ENCODE results near the gene S100P.
"Not testable (repeated sequence)": the region's sequence is repeated elsewhere in the genome, so short reads cannot be mapped to it uniquely, and the experiment has no call there.

Gene S100P

GRCh38 chr4:6699903-6700302 is 6.2 kb downstream of the S100P start:
- no peak for DNase-seq

DNA sequence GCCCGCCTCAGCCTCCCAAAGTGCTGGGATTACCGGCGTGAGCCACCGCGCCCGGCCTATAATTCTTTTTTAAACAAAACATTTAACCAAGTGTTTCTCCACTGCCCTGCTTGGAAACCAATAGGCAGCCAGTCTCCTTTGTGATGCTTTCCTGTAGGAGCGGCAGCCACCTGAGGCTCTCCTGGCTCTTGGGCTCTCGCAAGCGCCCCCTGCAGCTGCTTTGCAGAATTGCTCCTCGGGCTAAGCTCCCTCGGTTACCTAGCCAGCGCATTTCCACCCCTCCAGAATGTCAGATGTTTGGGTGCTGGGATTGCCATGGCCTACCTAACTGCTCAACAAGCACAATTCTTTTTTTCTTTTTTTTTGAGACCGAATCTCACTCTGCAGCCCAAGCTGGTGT is 7.7 kb downstream of the S100P start:
- peak; percentile 45 for DNase-seq

DNA sequence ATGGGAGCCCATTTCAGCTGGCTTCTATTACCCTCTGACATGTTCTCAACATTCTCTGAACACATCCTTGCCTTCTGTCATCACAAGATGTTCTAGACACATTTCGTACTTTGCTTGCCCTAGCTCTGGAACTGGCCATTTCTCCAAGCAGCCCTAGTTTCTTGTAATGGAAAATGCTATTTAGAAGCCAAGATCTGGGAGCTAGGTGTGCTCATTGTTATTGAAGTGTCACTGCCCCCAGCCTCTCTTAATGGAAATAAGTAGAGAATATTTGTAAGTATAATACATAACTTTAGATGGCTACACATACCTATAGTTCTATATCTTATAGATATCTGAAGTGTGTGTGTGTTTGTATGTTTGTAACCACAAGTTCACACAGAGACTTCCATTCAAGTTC is 9.1 kb downstream of the S100P start:
- no peak for DNase-seq

- no peak for DNase-seq
Observed at GRCh38 chr4:6703786-6704185, 10.1 kb downstream of the S100P start.

DNA sequence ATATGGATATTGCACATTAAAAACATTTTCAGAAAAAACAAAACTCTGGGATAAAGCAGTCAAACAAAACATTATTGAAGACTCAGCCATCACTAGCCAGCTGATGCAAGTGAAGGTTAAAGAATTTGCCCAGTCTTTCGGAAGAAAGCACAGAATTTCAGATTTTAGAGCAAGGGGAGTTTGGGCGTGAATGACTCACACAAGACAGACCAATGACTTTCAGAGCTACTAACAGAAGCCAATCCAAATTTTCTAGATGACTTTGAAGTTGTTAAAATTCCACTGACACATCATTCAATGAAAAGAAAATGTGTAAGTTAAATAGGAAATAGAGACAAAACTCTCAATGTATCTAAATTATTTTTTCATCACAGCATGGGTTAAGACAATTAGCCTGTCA is 12.0 kb downstream of the S100P start:
- no peak for DNase-seq

DNA sequence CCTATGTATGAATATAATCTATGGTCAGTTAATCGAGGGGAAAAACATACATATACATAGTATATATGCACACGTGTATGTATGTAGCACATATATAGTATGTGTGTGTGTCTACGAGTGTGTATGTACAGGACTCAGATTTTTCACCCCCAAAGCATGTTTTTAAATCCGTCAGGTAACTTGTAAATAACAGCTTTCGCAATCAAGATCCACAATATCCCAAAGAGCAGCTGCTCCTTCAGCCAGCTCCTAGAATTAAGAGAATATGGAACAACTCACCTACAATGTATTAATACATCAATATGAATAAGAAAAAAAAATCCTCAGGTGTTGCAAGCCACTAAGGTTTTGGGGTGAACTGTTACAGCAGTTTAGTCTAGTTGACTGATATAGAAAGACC is 12.5 kb downstream of the S100P start:
- no peak for DNase-seq

DNA sequence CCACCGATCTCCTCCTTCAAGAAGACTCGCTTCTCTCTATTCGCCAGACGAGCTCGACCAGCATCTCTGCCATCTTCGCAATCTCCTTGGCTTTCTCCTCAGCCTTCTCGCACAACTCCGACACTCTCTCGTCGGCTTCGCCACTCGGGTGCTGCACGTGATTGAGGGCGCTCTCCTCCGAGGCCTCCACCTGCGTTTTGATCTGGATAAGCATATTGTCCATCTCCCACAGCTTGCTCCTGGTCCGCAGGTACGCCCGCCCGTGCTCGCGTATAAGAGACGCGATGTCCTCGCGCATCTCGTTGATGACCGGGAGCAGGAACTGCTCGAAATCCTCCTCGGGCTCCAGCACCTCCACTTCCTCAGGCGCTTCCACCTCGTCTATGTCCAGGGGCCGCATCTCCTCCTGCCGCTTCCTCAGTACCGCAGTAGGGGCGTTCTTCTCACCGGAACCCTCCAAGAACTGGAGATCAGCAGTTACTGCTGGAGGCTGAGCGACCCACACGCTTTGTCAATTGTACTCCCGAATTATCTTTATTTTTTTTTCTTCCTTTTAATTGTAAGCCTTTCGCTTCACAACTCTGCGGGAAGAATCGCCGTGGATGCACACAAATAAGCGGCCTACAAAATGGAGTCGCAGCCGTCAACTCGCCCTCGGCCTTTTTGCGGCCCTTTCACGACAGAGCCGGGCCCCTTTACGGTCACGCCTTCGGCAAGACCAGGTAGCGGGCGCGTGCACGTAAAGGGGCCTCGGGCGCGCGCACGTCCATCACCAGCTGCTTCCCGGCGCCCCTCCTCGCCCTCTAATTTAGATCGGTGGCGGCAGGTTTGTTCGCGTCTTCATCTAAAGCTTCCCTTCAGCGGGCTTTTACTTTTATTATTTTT is 15.8 kb downstream of the S100P start, which contains the start of gene MRFAP1L1:
Gene MRFAP1L1, minus strand, starts transcription at position 636 of the 885 bp plus-strand sequence. Its CDS starts 236 bp downstream, at position 400.
- DNase-seq: peak; percentile 97

DNA sequence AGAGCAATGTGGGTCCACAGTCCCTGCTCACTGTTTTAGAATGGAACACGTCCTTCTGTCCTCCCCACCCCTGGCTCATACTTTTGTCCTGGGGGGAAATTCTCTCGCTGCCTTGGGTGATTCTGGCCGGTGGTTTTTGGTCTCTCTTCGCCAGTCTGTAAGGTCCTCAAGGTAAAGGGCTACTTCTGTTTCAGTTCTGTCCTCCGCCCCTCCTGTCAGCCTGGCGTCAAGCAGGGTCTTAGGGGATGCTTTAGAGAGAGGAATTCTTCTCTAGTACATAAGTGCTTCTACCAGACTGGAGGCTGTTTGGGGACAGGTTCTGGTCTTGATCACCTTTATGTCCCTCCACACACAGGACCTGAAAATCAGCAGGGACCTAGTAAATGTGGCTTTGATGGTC is 16.6 kb downstream of the S100P start:
- no peak for DNase-seq

GRCh38 chr4:6710996-6711395 is 17.3 kb downstream of the S100P start:
- DNase-seq: no peak

GRCh38 chr4:6714954-6715353 is 21.3 kb downstream of the S100P start:
- no peak for DNase-seq

DNA sequence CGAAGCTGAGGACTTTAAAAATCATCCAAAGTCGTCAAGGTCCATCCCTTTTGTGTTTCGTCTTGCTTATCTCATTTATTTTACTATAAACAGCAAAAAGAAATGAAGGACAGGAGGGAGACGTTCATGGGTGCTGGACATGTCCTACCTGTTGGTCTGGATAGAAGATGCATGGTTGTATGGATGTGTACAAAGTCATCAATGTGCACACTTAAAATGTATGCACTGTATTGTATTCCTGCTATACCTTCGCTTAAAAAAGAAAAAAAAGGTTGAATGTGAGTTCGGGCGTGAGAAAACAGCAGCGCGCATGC is 22.0 kb downstream of the S100P start:
- DNase-seq: no peak

DNA sequence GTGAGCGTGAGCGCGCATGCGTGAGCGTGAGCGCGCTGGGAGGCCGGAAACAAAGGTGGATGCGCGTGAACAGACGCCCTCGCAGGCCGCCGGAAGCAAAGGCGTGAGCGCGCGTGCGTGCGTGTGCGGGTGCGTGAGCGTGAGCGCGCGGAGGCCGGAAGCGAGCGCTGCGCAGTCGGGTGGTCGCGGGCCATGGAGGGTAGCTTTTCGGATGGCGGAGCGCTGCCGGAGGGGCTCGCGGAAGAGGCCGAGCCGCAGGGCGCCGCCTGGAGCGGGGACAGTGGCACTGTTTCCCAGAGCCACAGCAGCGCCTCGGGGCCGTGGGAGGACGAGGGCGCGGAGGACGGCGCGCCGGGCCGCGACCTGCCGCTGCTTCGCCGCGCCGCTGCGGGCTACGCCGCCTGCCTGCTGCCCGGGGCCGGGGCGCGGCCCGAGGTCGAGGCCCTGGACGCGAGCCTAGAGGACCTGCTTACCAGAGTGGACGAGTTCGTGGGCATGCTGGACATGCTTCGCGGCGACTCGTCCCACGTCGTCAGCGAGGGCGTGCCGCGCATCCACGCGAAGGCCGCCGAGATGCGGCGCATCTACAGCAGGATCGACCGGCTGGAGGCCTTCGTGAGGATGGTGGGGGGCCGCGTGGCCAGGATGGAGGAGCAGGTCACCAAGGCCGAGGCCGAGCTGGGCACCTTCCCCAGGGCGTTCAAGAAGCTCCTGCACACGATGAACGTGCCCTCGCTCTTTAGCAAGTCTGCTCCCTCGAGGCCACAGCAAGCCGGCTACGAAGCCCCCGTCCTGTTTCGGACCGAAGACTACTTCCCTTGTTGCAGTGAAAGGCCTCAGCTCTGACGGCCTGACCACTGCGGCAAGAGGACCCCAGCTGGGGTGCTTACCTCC is 22.6 kb downstream of the S100P start, which contains the start of gene BLOC1S4:
Gene BLOC1S4, plus strand, starts transcription at position 157 of the 894 bp plus-strand sequence. Its CDS starts 36 bp downstream, at position 193.
- peak; percentile 87 for DNase-seq

GRCh38 chr4:6716958-6717655 is 23.4 kb downstream of the S100P start:
- DNase-seq: no peak

GRCh38 chr4:6718932-6719610 is 25.4 kb downstream of the S100P start:
- no peak for DNase-seq

DNA sequence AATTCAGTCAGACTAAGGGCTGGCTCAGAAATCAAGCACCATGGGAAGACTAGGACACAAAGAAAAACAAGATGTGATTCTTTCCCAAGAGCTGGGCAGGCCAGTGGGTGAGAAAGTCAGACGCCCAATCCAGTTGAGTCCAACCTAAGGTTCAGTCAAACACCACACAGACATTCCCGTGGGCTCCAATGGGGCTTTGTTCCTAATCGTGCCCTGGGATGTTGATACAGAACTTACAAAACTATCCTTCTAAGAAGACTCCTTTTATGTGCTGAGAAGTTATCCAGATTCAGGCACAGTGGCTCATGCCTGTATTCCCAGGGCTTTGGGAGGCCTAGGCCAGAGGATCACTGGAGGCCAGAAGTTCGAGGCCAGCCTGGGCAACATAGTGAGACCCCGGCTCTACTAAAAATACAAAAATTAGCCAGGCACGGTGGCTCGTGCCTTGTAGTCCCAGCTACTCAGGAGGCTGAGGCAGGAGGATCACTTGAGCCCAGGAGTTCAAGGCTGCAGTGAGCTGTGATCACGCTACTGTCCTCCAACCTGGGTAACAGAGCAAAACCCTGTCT is 26.0 kb downstream of the S100P start:
- no peak for DNase-seq

GRCh38 chr4:6720202-6720699 is 26.6 kb downstream of the S100P start:
- peak; percentile 81 for DNase-seq

DNA sequence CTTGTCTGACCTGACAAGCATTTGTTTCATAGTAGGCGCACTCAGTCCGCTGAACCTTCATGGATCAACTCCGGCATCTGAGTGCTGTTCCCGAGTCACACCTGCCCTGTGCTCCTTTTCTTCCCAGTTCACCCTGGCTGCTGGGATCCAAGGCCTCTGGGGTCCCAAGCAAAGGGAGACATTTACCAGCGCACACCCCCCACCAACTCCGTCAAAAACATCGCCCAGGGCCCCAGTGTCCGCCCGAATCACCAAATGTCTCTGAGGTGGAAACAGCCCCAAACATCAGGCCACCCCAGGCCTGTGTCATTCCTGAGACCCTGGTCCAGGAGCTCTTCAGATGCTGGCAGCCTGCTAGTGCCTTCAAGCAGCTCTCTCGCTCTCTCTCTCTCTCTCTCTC is 27.4 kb downstream of the S100P start:
- no peak for DNase-seq

- no peak for DNase-seq
Observed at GRCh38 chr4:6722891-6723290, 29.2 kb downstream of the S100P start.

GRCh38 chr4:6723851-6724250 is 30.2 kb downstream of the S100P start:
- no peak for DNase-seq

GRCh38 chr4:6724421-6725111 is 30.9 kb downstream of the S100P start:
- no peak for DNase-seq

DNA sequence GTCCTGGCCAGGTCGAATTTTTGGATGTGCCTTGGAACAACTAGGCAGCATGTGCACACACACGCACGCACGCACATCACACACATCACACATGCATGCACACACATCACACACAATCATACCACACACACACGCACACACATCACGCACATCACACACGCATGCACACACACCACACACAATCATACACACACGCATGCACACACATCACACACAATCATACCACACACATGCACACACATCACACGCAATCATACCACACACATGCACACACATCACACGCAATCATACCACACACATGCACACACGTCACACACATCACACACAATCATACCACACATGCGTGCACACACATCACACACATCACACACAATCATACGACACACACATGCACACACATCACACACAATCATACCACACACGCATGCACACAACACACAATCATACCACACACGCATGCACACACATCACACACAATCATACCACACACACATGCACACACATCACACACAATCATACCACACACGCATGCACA is 31.8 kb downstream of the S100P start:
- DNase-seq: not testable (repeated sequence)
